Neural crest cell (in vitro differentiated cells): ENCODE measurements around the gene ITGA6. TPM values are rescaled to one million over a fixed set of nuclear protein-coding genes. Genes with fewer than 3 reads are reported as not detected.
A peak's percentile ranks its signal among the peaks of the same experiment; 100 is the strongest.

Source experiments
- DNase-seq: peaks from one replicate; pipeline ENCODE4 v3.0.0; 2021; ENCODE audit warnings: low read depth, mixed read lengths, low spot score
- H3K27ac Mint-ChIP-seq: one replicate; pipeline ENCODE4 v1.8.0; 2021; ENCODE audit warnings: mild to moderate bottlenecking, mixed read lengths; ENCODE audit not compliant: unreplicated experiment
- H3K27me3 Mint-ChIP-seq: 2 replicates; pipeline ENCODE4 v1.8.0; 2021; ENCODE audit warnings: low read depth, mild to moderate bottlenecking, mixed read lengths
- H3K36me3 Mint-ChIP-seq: 2 replicates; pipeline ENCODE4 v1.8.0; 2021; ENCODE audit warnings: low read depth, mild to moderate bottlenecking, mixed read lengths
- H3K4me1 Mint-ChIP-seq: 2 replicates; pipeline ENCODE4 v1.8.0; 2021; ENCODE audit warnings: mixed read lengths
- H3K4me3 Mint-ChIP-seq: one replicate; pipeline ENCODE4 v1.8.0; 2021; ENCODE audit warnings: mild to moderate bottlenecking, mixed read lengths
- H3K9me3 Mint-ChIP-seq: 2 replicates; pipeline ENCODE4 v1.8.0; 2021; ENCODE audit warnings: mixed read lengths
- CTCF ChIP-seq: fragments of 200-600 bp; sonication (generic); conservative IDR thresholded peaks from 2 replicates; pipeline ENCODE4 v1.5.0; 2021; ENCODE audit warnings: antibody characterized with exemption, mild to moderate bottlenecking
- total RNA-seq: library from RNA; stranded (reverse); gene quantifications from 2 replicates; pipeline ENCODE4 v1.2.1, GENCODE V29; 2021

The ITGA6 gene
- total RNA-seq, 1 donor from 2014 or later: 37.7 TPM

- Mint-ChIP-seq H3K9me3 (peaks cover 5% of the 10 kb centered on the region), H3K36me3 (peaks cover 7% of the 10 kb centered on the region), H3K27ac (peak overlapping the region; percentile 85), H3K4me1 (peaks cover 21% of the 10 kb centered on the region), H3K4me3 (no peak overlapping the region), H3K27me3 (peaks cover 23% of the 10 kb centered on the region)
- TF ChIP-seq CTCF: no peak
- no peak for DNase-seq
Measured at GRCh38 chr2:172551271-172551670, 123.9 kb downstream of the ITGA6 start.

- no peak for DNase-seq
- no peak for TF ChIP-seq CTCF
- H3K36me3 Mint-ChIP-seq: peaks cover 6% of the 10 kb centered on the region
- H3K4me3 Mint-ChIP-seq: peak overlapping the region; percentile 24
- H3K9me3 Mint-ChIP-seq: peaks cover 3% of the 10 kb centered on the region
- peaks cover 34% of the 10 kb centered on the region for H3K4me1 Mint-ChIP-seq
- H3K27me3 Mint-ChIP-seq: peaks cover 23% of the 10 kb centered on the region
- H3K27ac Mint-ChIP-seq: no peak overlapping the region
Measured at GRCh38 chr2:172552547-172553291, 125.3 kb downstream of the ITGA6 start.

- H3K27me3 Mint-ChIP-seq: peaks cover 23% of the 10 kb centered on the region
- no peak for DNase-seq
- H3K27ac Mint-ChIP-seq: no peak overlapping the region
- H3K9me3 Mint-ChIP-seq: no peaks in the 10 kb centered on the region
- H3K4me1 Mint-ChIP-seq: peaks cover 38% of the 10 kb centered on the region
- TF ChIP-seq CTCF: no peak
- peaks cover 3% of the 10 kb centered on the region for H3K36me3 Mint-ChIP-seq
- H3K4me3 Mint-ChIP-seq: peak overlapping the region; percentile 94
Measured at GRCh38 chr2:172554352-172555271, 127.2 kb downstream of the ITGA6 start.

GRCh38 chr2:172555272-172555521, 127.8 kb downstream of the ITGA6 start:
- no peak for TF ChIP-seq CTCF
- peaks cover 38% of the 10 kb centered on the region for H3K4me1 Mint-ChIP-seq
- peak overlapping the region; percentile 94 for H3K4me3 Mint-ChIP-seq
- peaks cover 23% of the 10 kb centered on the region for H3K27me3 Mint-ChIP-seq
- H3K36me3 Mint-ChIP-seq: peaks cover 3% of the 10 kb centered on the region
- no peaks in the 10 kb centered on the region for H3K9me3 Mint-ChIP-seq
- H3K27ac Mint-ChIP-seq: peak overlapping the region; percentile 98
- no peak for DNase-seq

Other genes with a start within 250 kb of the ITGA6 start
- gene PDK1, start 128.5 kb downstream of the ITGA6 start, total RNA-seq: 12.3 and 14.6 TPM in 2 replicates